ENCODE data around the gene PRAMEF2. TPM values are rescaled to one million over a fixed set of nuclear protein-coding genes. Genes with fewer than 3 reads are reported as not detected.
"Not testable (repeated sequence)": the region's sequence is repeated elsewhere in the genome, so short reads cannot be mapped to it uniquely, and the experiment has no call there.

The PRAMEF2 gene
- not detected for polyA plus RNA-seq (ENCODE audit: insufficient read length in 12 of 12)
- long read RNA-seq, donor 1 = 0 reads
- long read RNA-seq, donor 2 = 0 reads
- long read RNA-seq, donor 3 = 0 reads
- long read RNA-seq, donor 4 = 0 reads
- long read RNA-seq, donor 5 = 0 reads
- long read RNA-seq, donor 6 = 0 reads
- long read RNA-seq, donor 7 = 0 reads
- long read RNA-seq, donor 8 = 0 reads
- long read RNA-seq, donor 9 = 0 reads
- long read RNA-seq, donor 10 = 0 reads
- long read RNA-seq, donor 11 = 0 reads

- DNase-seq = not testable (repeated sequence)
Measured at GRCh38 chr1:12856786-12857185, at the start of gene PRAMEF2. Gene PRAMEF2, plus strand, starts transcription at chr1:12857086. Its CDS starts 1,924 bp downstream, at chr1:12859010.

- DNase-seq = no peak
Measured at GRCh38 chr1:12809933-12810332, 47.0 kb upstream of the PRAMEF2 start.

- no peak for DNase-seq
Measured at GRCh38 chr1:12810691-12811408, 46.0 kb upstream of the PRAMEF2 start.

- DNase-seq = no peak
Measured at GRCh38 chr1:12811409-12811784, 45.5 kb upstream of the PRAMEF2 start.

GRCh38 chr1:12819061-12819460 is 37.8 kb upstream of the PRAMEF2 start:
- not testable (repeated sequence) for DNase-seq

- not testable (repeated sequence) for DNase-seq
Measured at GRCh38 chr1:12831310-12831709, 25.6 kb upstream of the PRAMEF2 start, which contains the start of gene PRAMEF11. Gene PRAMEF11, minus strand, starts transcription at chr1:12831410. Its CDS starts 2,621 bp downstream, at chr1:12828789.

- not testable (repeated sequence) for DNase-seq
Measured at GRCh38 chr1:12833251-12833650, 23.6 kb upstream of the PRAMEF2 start.

- DNase-seq = not testable (repeated sequence)
Measured at GRCh38 chr1:12848620-12849019, 8.3 kb upstream of the PRAMEF2 start, which contains the start of gene HNRNPCL1. Gene HNRNPCL1, minus strand, starts transcription at chr1:12848720. Its CDS starts 431 bp downstream, at chr1:12848289.

- DNase-seq = no peak
Measured at GRCh38 chr1:12851779-12852178, 5.1 kb upstream of the PRAMEF2 start.

- DNase-seq = not testable (repeated sequence)
Measured at GRCh38 chr1:12863131-12863880, 6.4 kb downstream of the PRAMEF2 start.

GRCh38 chr1:12878453-12878852 is 21.6 kb downstream of the PRAMEF2 start:
- DNase-seq = not testable (repeated sequence)

- DNase-seq = not testable (repeated sequence)
Measured at GRCh38 chr1:12886101-12886500, 29.2 kb downstream of the PRAMEF2 start, which contains the start of gene PRAMEF4. Gene PRAMEF4, minus strand, starts transcription at chr1:12886201. Its CDS starts 2,807 bp downstream, at chr1:12883394.

- DNase-seq = not testable (repeated sequence)
Measured at GRCh38 chr1:12898170-12898569, 41.3 kb downstream of the PRAMEF2 start, which contains the start of gene PRAMEF10. Gene PRAMEF10, minus strand, starts transcription at chr1:12898270. Its CDS starts 2,423 bp downstream, at chr1:12895847.

- not testable (repeated sequence) for DNase-seq
Measured at GRCh38 chr1:12899186-12899585, 42.3 kb downstream of the PRAMEF2 start.

GRCh38 chr1:12903793-12904572 is 47.1 kb downstream of the PRAMEF2 start:
- not testable (repeated sequence) for DNase-seq

Other genes with a start within 250 kb of the PRAMEF2 start
- gene DHRS3, start 238.9 kb upstream of the PRAMEF2 start, polyA plus RNA-seq (ENCODE audit: insufficient read length in 12 of 12) = 10 to 100 TPM in 11 of 12 donors, not detected in 1; 11.0 to 25.4 (median 14.8) TPM
- not detected for gene AADACL4, start 213.0 kb upstream of the PRAMEF2 start, polyA plus RNA-seq (ENCODE audit: insufficient read length in 12 of 12)
- not detected for gene AADACL3, start 141.0 kb upstream of the PRAMEF2 start, polyA plus RNA-seq (ENCODE audit: insufficient read length in 12 of 12)
- gene CFAP107, start 110.9 kb upstream of the PRAMEF2 start, polyA plus RNA-seq (ENCODE audit: insufficient read length in 12 of 12) = 1 to 10 TPM in 2 of 12 donors, under 1 TPM in 8, not detected in 2; 0.19 to 2.5 (median 0.63) TPM
- gene PRAMEF12, start 83.3 kb upstream of the PRAMEF2 start, polyA plus RNA-seq (ENCODE audit: insufficient read length in 12 of 12) = not detected
- gene PRAMEF1, start 65.7 kb upstream of the PRAMEF2 start, polyA plus RNA-seq (ENCODE audit: insufficient read length in 12 of 12) = not detected
- gene PRAMEF11, start 25.7 kb upstream of the PRAMEF2 start, polyA plus RNA-seq (ENCODE audit: insufficient read length in 12 of 12) = not detected
- under 1 TPM in 5 of 12 donors, not detected in 7; 0.12 to 0.32 (median 0.23) TPM for gene HNRNPCL1, start 8.4 kb upstream of the PRAMEF2 start, polyA plus RNA-seq (ENCODE audit: insufficient read length in 12 of 12)
- not detected for gene PRAMEF4, start 29.1 kb downstream of the PRAMEF2 start, polyA plus RNA-seq (ENCODE audit: insufficient read length in 12 of 12)
- gene PRAMEF10, start 41.2 kb downstream of the PRAMEF2 start, polyA plus RNA-seq (ENCODE audit: insufficient read length in 12 of 12) = not detected
- not detected for gene PRAMEF7, start 59.5 kb downstream of the PRAMEF2 start, polyA plus RNA-seq (ENCODE audit: insufficient read length in 12 of 12)
- gene PRAMEF6, start 90.5 kb downstream of the PRAMEF2 start, polyA plus RNA-seq (ENCODE audit: insufficient read length in 12 of 12) = not detected
- gene PRAMEF27, start 199.5 kb downstream of the PRAMEF2 start, polyA plus RNA-seq (ENCODE audit: insufficient read length in 12 of 12) = not detected
- gene HNRNPCL3, start 203.7 kb downstream of the PRAMEF2 start, polyA plus RNA-seq (ENCODE audit: insufficient read length in 12 of 12) = not detected
- not detected for gene PRAMEF25, start 213.7 kb downstream of the PRAMEF2 start, polyA plus RNA-seq (ENCODE audit: insufficient read length in 12 of 12)